Thoracic aorta (tissue), 2 donors: Measurements from ENCODE around the gene NFS1. TPM values are rescaled to one million over a fixed set of nuclear protein-coding genes. Genes with fewer than 3 reads are reported as not detected.

Experiments used
- ATAC-seq: fragments of 150-250 bp; one replicate; pipeline ENCODE4 v1.8.0; 2017; ENCODE audit warnings: low read depth; ENCODE audit not compliant: insufficient number of reproducible peaks, low FRiP score
- DNase-seq: peaks from one replicate; pipeline ENCODE4 v3.0.0-alpha.2; 2020; ENCODE audit warnings: low spot score
- H3K27ac ChIP-seq, 2 donors: fragments of 200-600 bp; sonication (generic); 1 replicate in 1 of 2; 2 replicates in 1 of 2; pipeline ENCODE4 v1.5.1; 2016; ENCODE audit warnings: mild to moderate bottlenecking in 2 of 2, moderate library complexity in 2 of 2
- H3K27me3 ChIP-seq: fragments of 200-600 bp; sonication (generic); replicated peaks from 2 replicates; pipeline ENCODE4 v1.6.0; 2016; ENCODE audit warnings: mild to moderate bottlenecking; ENCODE audit not compliant: insufficient read depth
- H3K36me3 ChIP-seq: fragments of 200-600 bp; sonication (generic); one replicate; pipeline ENCODE4 v1.5.1; 2016
- H3K4me1 ChIP-seq, 2 donors: fragments of 200-600 bp; sonication (generic); 1 replicate in 1 of 2; 2 replicates in 1 of 2; pipeline versions ENCODE4 v1.5.1 to v1.6.0; 2016; ENCODE audit warnings: low read depth in 2 of 2, mild to moderate bottlenecking in 1 of 2; ENCODE audit not compliant: control insufficient read depth in 1 of 2
- H3K4me3 ChIP-seq: fragments of 200-600 bp; sonication (generic); 2 replicates; pipeline ENCODE4 v1.5.1; 2016; ENCODE audit warnings: mild to moderate bottlenecking
- H3K9me3 ChIP-seq: fragments of 200-600 bp; sonication (generic); 2 replicates; pipeline ENCODE4 v1.5.1; 2016
- total RNA-seq, 2 donors: library from RNA; depleted of rRNA; stranded (reverse); fragments of >200 nt; gene quantifications; one replicate each; pipeline versions ENCODE4 v1.1.0 to v1.2.3, GENCODE V29; 2016
- TF ChIP-seq, protein P1 (sequence below): fragments of 200-600 bp; sonication (generic); IDR thresholded peaks from one replicate; pipeline ENCODE4 v1.5.1; 2019; ENCODE audit warnings: antibody characterized with exemption

Gene NFS1
- total RNA-seq, 2 donors from 2014 or later: 11.5 to 19.4 TPM

- ATAC-seq (no peak), DNase-seq (no peak)
- H3K27ac ChIP-seq: no peak overlapping the region
- H3K4me3 ChIP-seq: no peak overlapping the region
- peaks cover 9% of the 10 kb centered on the region for H3K36me3 ChIP-seq
- H3K27me3 ChIP-seq: no peaks in the 10 kb centered on the region
- TF ChIP-seq, protein P1, sequence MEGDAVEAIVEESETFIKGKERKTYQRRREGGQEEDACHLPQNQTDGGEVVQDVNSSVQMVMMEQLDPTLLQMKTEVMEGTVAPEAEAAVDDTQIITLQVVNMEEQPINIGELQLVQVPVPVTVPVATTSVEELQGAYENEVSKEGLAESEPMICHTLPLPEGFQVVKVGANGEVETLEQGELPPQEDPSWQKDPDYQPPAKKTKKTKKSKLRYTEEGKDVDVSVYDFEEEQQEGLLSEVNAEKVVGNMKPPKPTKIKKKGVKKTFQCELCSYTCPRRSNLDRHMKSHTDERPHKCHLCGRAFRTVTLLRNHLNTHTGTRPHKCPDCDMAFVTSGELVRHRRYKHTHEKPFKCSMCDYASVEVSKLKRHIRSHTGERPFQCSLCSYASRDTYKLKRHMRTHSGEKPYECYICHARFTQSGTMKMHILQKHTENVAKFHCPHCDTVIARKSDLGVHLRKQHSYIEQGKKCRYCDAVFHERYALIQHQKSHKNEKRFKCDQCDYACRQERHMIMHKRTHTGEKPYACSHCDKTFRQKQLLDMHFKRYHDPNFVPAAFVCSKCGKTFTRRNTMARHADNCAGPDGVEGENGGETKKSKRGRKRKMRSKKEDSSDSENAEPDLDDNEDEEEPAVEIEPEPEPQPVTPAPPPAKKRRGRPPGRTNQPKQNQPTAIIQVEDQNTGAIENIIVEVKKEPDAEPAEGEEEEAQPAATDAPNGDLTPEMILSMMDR: no peak
- H3K4me1 ChIP-seq: peaks cover 3 to 11% of the 10 kb centered on the region in 2 donors
- no peaks in the 10 kb centered on the region for H3K9me3 ChIP-seq
These were observed 63.5 kb downstream of the NFS1 start for GRCh38 chr20:35635652-35636051.

- Histone ChIP-seq H3K4me1 (peaks cover 3 to 11% of the 10 kb centered on the region in 2 donors), H3K27me3 (no peaks in the 10 kb centered on the region), H3K4me3 (no peak overlapping the region), H3K27ac (no peak overlapping the region), H3K9me3 (no peaks in the 10 kb centered on the region), H3K36me3 (peaks cover 30% of the 10 kb centered on the region)
- TF ChIP-seq, protein P1: no peak
- no peak for ATAC-seq
- DNase-seq: no peak
These were observed 66.5 kb downstream of the NFS1 start for GRCh38 chr20:35632539-35633115.

- DNase-seq (no peak), ATAC-seq (no peak)
- Histone ChIP-seq H3K4me3 (no peak overlapping the region), H3K9me3 (no peaks in the 10 kb centered on the region), H3K4me1 (peaks cover 0 to 3% of the 10 kb centered on the region in 2 donors), H3K27me3 (no peaks in the 10 kb centered on the region), H3K27ac (no peak overlapping the region), H3K36me3 (peaks cover 48% of the 10 kb centered on the region)
- TF ChIP-seq, protein P1: no peak
These were observed 68.5 kb downstream of the NFS1 start for GRCh38 chr20:35630636-35631035.

DNA sequence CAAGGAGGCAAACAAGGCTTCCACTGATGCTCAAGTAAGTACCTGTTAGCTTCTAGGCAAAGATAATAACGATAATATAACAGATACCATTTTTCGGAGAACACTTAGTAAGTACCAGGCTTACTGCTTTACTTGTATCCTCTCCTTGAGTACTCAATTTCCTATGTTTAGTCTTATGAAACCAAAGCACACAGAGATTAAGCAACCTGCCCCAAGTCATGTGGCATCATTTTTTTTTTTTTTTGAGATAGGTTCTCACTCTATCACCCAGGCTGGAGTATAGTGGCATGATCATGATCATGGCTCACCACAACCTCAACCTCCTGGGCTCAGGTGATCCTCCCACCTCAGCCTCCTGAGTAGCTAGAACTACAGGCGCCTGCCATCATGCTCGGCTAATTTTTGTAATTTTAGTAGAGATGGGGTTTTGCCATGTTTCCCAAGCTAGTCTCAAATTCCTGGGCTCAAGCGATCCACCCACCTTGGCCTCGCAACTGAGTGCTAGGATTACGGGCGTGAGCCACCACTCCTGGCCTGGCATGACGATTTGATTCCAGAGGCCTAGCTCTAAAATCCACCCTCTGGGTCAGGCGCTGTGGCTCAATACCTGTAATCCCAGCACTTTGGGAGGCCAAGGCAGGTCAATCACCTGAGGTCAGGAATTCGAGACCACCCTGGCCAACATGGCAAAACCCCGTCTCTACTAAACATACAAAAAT lies 69.6 kb downstream of the NFS1 start:
- no peaks in the 10 kb centered on the region for H3K4me1 ChIP-seq
- no peak overlapping the region for H3K27ac ChIP-seq
- TF ChIP-seq, protein P1: no peak
- no peak for ATAC-seq
- no peaks in the 10 kb centered on the region for H3K9me3 ChIP-seq
- H3K27me3 ChIP-seq: no peaks in the 10 kb centered on the region
- DNase-seq: no peak
- peaks cover 55% of the 10 kb centered on the region for H3K36me3 ChIP-seq
- H3K4me3 ChIP-seq: no peak overlapping the region

GRCh38 chr20:35627121-35627520 lies 72.0 kb downstream of the NFS1 start:
- TF ChIP-seq, protein P1: no peak
- Histone ChIP-seq H3K4me1 (no peaks in the 10 kb centered on the region), H3K4me3 (no peak overlapping the region), H3K27ac (no peak overlapping the region), H3K9me3 (no peaks in the 10 kb centered on the region), H3K36me3 (peaks cover 55% of the 10 kb centered on the region), H3K27me3 (no peaks in the 10 kb centered on the region)
- ATAC-seq (no peak), DNase-seq (no peak)
